ENCODE data around the gene TMEM178B. TPM values are rescaled to one million over a fixed set of nuclear protein-coding genes. Genes with fewer than 3 reads are reported as not detected.

The TMEM178B gene
- total and polyA plus RNA-seq, 8 donors: 0.16 to 5.6 (median 3.4) TPM

DNA sequence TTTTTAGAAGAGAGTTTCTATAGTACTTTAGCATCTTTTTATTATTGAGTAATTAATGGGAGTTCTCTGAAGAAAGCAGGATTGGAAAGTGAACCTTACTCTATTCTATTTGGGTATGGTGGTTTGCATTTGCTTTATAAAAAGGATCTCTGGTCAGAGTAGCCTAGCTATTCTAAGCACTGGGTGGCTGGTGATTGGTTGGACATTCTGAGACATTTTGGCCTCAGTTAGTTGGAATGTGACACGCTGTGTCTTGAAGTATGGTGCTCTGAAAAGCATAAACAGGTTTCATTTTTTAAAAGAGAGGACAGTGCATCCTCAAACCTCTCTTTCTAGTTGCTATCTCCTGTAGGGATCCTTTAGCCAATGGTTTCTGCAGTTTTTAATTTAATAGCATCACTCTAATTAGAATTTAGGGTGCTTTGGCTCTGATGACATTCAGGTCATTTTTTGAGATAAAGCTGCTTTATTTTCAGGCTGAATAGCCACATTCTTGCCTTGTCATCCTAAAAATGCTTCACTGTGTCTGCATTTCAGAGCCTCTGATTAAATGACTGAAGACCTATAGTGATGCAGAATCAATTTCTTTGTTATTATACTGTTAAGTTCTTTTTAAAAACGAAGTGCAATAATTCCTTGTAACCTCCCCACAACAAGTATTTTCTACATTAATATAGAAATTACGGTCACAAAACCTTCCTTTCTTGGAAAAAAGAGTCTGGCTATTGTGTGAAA is 20.6 kb downstream of the TMEM178B start:
- H3K27me3 ChIP-seq: peaks cover 0 to 8% of the 10 kb centered on the region in 2 donors
- ATAC-seq (no peak), DNase-seq (no peak)
- intact Hi-C loops (cut with DNase I): no loop called here
- H3K9me3 ChIP-seq: no peaks in the 10 kb centered on the region
- TF ChIP-seq, protein P1, sequence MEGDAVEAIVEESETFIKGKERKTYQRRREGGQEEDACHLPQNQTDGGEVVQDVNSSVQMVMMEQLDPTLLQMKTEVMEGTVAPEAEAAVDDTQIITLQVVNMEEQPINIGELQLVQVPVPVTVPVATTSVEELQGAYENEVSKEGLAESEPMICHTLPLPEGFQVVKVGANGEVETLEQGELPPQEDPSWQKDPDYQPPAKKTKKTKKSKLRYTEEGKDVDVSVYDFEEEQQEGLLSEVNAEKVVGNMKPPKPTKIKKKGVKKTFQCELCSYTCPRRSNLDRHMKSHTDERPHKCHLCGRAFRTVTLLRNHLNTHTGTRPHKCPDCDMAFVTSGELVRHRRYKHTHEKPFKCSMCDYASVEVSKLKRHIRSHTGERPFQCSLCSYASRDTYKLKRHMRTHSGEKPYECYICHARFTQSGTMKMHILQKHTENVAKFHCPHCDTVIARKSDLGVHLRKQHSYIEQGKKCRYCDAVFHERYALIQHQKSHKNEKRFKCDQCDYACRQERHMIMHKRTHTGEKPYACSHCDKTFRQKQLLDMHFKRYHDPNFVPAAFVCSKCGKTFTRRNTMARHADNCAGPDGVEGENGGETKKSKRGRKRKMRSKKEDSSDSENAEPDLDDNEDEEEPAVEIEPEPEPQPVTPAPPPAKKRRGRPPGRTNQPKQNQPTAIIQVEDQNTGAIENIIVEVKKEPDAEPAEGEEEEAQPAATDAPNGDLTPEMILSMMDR (IDR thresholded peaks at IDR 0.05): no peak
- no peak overlapping the region for H3K4me3 ChIP-seq
- no peaks in the 10 kb centered on the region for H3K36me3 ChIP-seq
- no peaks in the 10 kb centered on the region for H3K4me1 ChIP-seq
- H3K27ac ChIP-seq: no peak overlapping the region

DNA sequence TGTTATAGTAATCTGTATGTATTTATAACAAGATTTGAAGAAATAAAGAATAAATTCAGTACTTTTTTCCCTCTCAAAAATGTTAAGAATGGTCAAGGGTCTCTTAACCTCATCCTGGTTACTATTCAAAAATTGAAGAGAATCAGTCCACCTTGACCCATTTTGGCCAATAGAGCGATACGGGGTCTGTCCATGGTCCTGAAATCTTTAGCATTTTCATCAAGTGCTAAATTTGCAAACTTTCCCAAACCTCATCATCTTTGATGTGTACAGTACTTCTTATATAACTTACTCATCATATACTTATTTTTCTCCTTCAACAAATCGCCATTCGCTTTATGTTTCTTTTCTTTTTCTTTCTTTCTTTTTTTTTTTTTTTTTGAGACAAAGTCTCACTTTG is 23.6 kb downstream of the TMEM178B start:
- DNase-seq (peak in 1 of 4 donors; percentile 22), ATAC-seq (no peak)
- intact Hi-C loops (cut with DNase I): no loop called here
- no peaks in the 10 kb centered on the region for H3K36me3 ChIP-seq
- no peaks in the 10 kb centered on the region for H3K9me3 ChIP-seq
- no peaks in the 10 kb centered on the region for H3K27me3 ChIP-seq
- H3K4me1 ChIP-seq: no peaks in the 10 kb centered on the region
- H3K27ac ChIP-seq: no peak overlapping the region
- TF ChIP-seq, protein P1 (IDR thresholded peaks at IDR 0.05): no peak
- no peak overlapping the region for H3K4me3 ChIP-seq

DNA sequence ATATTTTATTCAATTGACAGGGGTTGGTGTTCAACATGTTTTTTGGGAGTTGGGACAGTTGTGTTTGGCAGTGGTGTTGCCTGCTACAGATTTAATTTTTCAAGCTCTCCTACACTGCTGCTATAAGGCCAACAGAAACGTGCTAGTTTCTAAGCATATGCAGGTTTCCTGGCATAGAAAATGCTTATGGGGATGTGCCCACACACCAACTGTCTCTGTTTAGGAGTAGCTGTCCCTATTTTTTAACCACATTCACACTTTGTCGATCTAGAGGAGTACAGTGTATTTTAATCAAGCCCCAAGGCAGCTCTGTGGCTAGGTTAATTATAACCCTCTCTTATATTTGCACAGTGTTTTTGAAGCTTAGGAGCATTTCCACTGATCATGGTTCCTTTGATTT is 28.6 kb downstream of the TMEM178B start:
- H3K27me3 ChIP-seq: no peaks in the 10 kb centered on the region
- no peaks in the 10 kb centered on the region for H3K36me3 ChIP-seq
- H3K4me3 ChIP-seq: no peak overlapping the region
- TF ChIP-seq, protein P1 (IDR thresholded peaks at IDR 0.05): no peak
- no peaks in the 10 kb centered on the region for H3K9me3 ChIP-seq
- no peak overlapping the region for H3K27ac ChIP-seq
- ATAC-seq: no peak
- intact Hi-C loops (cut with DNase I): no loop called here
- H3K4me1 ChIP-seq: no peaks in the 10 kb centered on the region
- no peak for DNase-seq

DNA sequence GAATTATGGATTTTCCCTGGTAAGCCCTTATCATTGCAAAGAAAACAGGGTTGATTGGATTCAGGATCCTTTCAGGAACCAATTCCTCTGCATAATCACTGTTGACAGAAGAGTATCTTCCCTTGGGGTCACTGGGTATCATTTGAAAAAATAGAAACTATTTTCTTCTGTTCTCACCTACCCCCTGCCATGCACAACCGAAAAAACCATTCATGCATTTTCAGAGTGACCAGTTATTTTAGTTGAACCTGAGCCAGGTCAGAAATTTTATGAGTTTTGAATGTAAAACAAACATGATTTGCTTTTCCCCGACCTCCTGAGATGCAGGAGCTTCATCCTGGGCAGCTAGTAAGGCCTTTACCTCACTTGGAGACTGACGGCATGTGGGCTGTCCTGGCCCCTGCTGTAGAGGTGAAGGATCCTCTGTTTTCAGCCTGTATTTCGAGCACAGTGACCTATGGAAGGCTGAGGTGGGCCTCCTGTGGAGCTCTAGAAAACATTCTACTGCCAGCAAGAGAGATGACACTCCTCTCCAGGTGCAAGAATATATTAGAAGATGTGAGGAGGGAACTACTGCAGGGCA is 30.1 kb downstream of the TMEM178B start:
- Histone ChIP-seq H3K4me3 (no peak overlapping the region), H3K36me3 (no peaks in the 10 kb centered on the region), H3K27me3 (no peaks in the 10 kb centered on the region), H3K27ac (no peak overlapping the region), H3K9me3 (no peaks in the 10 kb centered on the region), H3K4me1 (no peaks in the 10 kb centered on the region)
- no peak for DNase-seq
- TF ChIP-seq, protein P1 (IDR thresholded peaks at IDR 0.05): no peak
- intact Hi-C loops (cut with DNase I): no loop called here
- ATAC-seq: no peak

DNA sequence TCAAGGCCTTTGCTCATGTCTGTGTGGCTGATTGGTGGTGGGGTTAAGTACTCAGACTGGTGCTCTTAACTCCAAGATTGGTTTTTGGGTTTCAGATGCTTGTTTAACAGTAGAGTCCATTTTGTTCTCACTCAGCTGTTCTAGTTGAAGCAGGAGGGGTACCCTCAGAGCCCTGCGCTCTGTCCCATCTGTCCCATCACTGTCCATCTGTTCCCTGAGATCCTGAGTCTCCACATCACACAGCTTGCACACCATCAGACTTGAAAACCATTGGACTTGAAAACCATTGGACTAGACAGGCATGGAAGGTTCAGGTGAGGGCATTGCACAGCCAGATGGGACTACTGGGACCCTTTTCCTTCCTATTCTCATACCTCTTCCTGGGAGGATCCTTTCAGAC is 39.3 kb downstream of the TMEM178B start:
- intact Hi-C loops (cut with DNase I): no loop called here
- Histone ChIP-seq H3K27me3 (no peaks in the 10 kb centered on the region), H3K9me3 (no peaks in the 10 kb centered on the region), H3K4me1 (no peaks in the 10 kb centered on the region), H3K4me3 (no peak overlapping the region), H3K36me3 (no peaks in the 10 kb centered on the region), H3K27ac (no peak overlapping the region)
- TF ChIP-seq, protein P1 (IDR thresholded peaks at IDR 0.05): no peak
- ATAC-seq: no peak
- DNase-seq: no peak
